Fibroblast of skin of left biceps (primary cell): ENCODE data around the gene ATP13A2.

Source experiments
- DNase-seq, 2 experiments: peaks; one replicate each; pipeline ENCODE4 v3.0.0-alpha.2; 2013; ENCODE audit warnings: low read depth in 2 of 2

ATP13A2 gene

DNA sequence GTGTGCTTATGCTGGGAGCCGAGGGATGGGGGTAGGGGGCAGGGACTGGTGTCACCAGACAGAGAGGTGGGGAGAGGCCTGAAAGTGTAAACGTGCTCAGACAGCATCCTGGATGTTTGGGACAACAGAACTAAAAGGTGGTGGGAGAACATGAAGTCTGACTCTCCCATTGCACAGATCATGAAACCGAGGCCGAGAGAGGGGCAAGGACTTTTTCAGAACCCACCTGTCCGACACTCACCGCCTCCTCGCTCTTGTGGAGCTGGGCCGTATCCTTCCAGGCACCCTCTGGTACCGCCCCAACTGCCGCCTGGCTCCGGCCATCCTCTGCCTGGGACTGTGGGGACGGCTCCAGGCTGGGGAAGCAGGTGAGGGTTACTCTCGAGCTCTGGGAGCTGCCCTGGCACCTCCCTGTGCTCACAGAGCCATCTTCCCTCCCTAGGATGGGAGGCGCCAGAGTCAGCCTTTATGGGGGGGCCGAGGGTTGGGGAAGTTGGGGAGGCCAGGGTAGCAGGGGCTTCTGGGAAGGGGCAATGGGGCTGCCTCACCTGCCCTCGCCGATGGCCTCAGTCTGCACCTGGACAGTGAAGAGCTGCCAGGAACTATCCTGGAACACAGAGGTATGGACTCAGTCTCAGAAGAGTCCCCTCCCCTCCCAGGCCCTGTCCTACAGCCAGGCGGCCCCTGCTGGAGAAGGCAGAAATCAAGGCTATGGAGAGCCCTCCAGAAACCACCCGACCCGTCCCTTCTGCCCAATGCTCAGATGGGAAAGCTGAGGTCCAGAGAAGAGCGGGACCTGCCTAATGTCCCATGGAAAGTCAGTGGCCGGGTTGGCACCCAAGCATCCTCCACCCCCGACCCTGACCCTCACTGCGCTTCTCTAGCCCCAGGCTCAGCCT, 7.0 kb downstream of the ATP13A2 start:
- DNase-seq, result no peak

DNA sequence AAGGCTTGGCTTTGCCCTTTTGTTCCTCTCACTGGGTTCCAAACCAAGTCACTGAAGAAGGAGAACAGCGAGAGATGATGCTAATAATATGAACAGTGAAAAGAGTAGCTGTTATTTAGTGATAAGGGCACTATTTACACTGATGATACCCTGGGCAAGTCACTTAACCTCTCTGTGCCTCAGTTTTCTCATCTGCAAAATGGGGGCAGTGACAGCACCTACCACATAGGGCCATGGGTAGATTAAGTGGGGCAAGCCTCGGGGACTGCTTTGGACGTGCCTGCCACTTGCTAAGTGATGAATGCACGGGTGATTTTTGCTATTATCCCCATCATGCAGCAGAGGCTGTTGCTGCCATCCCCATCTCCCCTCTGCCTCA, 9.2 kb downstream of the ATP13A2 start:
- DNase-seq, result no peak

DNA sequence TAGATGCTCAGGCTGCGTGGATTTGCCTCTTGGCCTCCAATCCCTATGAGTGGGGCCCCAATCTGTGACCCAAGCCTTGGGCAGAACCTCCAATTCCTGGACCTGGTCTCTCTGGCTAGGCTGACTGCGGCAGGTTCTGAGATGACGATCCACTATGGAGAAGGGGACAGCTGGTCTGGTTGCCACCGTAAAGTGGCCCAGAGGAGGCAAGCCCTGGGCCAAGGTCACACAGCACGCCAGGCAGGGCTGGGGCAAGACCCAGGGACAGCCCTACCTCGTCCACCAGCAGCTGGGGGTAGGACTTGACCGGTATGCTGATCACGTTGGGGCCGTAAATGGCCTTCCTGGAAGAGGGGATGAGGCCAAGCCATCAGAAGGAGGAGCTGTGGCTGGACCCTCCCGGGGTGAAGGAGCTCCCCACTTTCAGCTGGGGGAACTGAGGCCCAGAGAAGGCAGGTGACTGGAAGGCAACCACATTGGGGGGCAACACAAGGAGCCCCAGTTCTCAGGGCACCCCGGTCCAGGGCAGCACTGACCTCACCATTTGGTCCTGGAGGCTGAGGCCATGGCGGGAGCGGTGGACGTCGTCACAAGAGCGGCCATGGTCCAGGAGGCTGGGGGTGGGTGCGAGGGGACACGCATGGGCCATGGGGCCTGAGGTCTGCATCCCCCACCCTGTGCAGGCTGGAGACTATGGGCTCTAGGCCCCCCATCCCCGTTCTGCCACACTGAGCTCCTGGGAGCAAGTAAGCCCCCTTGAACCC, 9.8 kb downstream of the ATP13A2 start:
- no peak for DNase-seq

DNA sequence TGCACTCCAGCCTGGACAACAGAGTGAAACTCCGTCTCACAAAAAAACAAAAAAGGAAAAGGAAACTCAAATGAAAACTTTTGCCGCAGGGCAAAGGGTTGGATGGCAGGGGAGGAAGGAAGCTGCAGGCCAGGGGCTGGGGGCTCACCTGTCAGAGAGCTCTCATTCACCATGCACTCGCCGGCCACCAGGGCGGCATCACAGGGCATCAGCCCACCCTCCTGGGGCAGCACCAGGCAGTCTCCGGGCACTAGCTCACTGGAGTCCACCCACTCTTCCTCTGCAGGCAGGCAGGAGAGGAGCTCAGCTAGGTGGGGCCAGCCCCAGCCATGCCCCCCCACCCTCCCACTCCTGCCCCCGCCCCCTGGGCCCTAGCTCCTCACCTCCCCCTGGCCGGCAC, 11.9 kb downstream of the ATP13A2 start:
- DNase-seq, result no peak

DNA sequence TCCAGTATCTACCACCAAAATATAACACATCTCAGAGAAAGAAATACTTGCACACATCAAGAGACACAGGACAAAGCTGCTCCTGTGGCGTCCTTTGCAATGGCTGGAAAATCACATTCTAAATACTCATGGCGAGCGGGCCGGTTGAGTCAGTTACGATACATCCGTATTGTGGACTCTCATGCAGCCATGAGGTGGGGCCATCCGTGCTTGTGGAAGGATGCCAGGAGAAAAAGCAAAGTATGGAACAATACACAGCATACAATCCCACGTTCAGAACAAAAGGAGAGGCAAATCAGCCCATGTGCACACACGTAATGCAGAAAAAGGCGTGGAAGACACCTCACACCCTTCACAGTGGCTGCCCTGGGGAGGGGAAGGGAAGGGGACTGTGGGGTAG, 13.1 kb downstream of the ATP13A2 start:
- no peak for DNase-seq

DNA sequence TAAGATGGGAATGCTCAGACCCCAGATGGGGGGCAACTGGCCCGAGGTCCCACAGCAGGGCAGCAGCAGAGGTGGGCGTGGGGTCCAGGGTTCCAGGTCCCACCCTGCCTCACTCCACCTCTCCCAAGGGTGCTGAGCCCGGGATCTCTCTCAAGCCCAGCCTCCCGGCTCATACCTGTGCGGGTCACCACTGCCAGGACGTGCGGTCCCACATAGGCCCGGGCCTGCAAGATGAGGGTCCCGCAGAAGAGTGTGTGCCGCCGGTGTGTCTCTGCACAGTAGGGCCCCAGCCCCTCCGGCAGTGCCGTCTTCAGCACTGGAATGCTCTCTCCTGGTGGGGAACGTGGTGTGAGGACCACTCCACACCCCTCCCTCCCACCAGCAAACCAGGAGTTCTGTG, 14.9 kb downstream of the ATP13A2 start:
- DNase-seq, result no peak

DNA sequence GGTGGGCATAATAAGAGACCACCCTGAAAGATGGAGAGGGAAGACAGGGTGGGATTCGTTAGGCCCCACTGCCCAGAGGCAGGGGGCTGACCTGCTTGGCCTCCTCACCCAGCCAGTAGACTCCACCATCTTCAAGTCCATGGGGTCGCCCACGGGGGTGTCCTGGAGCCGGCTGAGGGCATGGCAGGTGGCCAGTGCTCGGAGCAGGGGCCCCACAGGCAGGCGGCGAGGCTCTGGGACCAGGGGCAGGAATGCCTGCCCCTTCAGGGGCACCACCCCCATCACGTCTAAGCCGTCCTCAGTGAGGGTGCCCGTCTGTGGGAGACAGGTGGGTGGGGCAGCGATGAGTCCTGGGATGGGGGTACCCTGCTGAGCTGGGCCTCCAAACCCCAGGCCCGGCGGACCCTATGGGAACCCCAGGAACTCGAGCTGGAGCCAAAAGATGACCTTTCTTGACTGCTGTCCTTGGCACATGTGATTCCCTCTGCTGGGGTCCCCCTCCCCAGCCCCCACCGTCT, 18.1 kb downstream of the ATP13A2 start:
- no peak for DNase-seq

DNA sequence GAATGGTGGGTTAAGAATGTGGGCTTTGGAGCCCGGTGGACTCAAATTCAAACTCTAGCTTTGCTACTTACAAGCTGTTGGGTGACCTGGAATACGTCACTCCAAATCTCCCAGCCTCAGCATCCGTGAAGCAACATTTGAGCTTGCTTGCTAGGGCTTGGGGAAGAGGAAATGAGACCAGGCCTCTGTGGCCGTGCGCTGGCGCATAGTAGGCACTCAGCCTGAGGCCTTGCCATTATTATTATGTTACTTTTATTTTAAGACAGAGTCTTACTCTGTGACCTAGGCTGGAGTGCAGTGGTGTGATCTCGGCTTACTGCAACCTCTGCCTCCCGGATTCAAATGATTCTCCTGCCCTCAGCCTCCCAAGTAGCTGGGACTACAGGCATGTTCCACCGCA, 19.1 kb downstream of the ATP13A2 start:
- no peak for DNase-seq

DNA sequence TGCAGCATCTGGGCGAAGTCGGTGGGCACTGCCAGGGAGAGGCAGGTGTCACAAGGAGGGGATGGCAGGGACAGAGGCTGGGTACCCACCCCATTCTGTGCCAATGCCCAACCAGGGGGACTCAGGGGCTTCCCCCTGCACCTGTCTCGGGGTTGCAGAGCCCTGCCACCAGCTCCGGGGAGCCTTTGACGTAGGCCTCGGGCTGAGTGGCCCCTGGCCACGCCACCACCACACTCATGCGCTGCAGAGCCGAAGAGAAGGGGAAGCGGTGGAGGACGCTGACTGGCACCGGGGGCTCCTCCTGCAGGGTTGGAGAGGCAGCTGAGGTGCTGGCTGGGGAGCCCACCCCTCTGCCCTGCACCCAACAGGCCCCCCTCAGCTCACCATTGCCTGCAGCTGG, 19.6 kb downstream of the ATP13A2 start:
- no peak for DNase-seq

DNA sequence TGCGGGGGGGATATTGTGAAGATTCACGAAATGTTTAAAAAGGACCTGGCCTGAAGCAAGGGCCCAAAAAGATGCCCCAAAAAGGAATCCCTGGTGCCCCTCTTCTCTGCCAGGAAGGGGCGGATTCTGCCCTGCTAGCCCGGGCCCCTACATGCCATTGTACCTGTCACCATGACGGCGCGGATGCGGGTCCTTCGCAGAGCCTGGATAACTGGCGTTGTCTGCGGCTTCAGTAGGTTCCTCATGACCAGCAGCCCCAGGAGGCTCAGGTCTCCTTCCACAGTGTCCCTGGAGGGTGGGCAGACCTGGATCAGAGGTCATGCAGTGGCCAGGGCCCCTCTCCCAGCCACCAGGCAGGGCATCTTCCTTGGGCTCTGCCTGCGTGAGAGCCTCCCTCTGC, 20.2 kb downstream of the ATP13A2 start:
- DNase-seq, result no peak

DNA sequence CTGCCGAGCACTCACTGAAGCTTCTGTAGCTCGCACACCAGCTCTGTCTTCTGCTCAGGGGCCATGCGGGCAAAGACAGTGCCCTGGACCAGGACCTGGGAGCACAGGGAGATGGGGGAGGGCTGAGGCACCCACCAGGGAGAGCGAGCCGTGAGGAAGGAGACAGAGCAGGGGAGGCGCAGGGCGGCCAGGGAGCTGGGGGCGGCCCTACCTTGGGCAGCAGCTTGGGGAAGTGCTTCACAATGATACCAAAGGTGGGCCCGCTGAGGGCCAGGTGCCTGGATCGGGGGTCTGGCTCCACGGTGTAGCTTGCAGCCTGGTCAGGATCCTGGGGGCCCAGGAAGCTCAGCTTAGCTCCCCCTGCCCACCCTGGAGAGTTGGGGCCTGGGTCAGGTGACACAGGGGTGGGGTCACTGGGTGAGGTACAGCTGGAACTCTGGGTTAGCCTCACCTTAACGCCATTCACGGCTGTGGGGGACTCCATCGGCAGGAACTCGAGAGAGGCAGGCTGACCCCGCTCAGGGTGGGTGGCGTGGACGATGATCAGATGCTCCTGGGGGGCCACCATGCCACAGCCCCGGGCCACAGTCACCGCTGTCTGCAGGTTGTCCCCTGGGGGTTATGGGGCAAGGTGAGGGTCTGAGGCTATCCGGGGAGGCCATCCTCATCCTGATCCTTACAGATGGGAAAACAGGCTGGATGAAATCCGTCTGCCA, 21.9 kb downstream of the ATP13A2 start:
- DNase-seq, result no peak

DNA sequence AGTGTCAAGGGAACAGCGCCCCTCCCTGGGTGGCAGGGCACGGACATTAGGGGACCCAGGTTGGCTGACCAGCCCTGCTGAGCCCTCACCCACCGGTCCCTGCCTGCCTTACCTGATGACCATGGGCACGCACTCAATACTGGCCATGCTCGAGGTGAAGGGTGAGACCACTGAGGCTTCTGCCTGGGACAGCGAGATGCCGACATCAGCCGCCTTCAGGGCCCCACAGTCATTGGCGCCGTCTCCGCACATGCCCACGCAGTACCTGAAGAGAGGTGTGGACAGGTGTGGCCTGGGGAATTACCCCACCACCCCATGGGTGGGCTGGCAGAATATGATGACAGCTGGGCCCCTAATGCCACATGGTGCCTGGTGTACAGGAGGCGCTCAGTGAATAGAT, 23.5 kb downstream of the ATP13A2 start:
- DNase-seq, result no peak

DNA sequence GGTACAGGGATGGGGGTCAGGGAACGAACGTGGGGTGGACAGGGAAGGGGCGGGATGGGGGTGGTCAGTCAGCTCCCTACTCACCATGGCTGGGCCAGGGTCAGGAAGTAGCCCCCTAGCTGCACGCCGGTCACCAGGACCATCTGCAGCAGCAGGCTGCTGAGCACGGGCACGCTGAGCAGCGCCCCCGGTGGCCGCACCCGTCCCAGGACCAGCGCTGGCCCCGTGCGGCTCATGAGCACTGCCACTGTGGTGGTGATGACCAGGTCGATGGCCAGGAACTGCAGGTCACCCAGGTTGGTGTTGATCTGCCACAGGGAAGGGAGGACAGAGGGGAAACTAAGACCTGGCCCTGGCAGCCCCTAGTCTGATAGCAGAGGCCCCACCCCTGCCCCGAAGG, 24.8 kb downstream of the ATP13A2 start:
- no peak for DNase-seq

DNA sequence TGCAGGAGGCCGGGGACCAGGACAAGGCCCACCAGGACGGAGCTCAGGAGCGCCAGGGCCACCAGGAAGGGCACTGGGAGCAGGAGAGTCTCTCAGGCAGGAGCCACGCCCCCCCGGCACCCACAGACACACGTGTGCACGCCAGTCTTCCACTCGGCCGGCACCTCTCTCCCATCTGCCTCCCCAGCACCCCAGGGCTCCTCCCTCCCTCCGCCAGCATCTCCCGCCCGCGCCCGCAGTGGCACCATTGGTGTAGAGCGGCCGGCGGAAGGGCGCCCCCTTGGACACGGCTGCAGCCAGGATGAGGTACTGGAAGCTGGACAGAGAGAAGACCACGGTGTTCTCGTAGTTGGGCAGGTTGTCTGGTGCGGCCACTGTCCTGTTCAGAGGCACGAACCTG, 25.2 kb downstream of the ATP13A2 start:
- DNase-seq, result no peak

DNA sequence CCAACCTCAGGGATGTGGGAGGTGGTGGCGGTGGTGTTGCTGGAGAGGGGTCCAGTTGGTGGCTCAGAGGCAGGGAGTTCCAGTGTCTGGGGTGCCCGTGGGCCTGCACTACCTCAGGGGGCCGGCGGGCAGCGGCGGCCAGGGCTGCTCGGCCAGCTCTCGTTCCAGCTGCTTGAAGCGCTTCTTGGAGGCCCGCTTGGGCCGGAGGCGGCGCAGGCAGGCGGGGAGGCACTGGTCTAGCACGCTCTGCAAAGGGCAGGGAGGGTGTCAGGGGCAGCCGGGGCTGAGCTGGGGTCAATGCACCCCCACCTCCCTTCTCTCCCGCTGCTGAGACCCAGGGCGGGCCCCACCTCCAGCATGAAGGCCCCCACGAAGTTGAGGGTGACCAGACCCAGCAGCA, 25.6 kb downstream of the ATP13A2 start:
- DNase-seq, result no peak

DNA sequence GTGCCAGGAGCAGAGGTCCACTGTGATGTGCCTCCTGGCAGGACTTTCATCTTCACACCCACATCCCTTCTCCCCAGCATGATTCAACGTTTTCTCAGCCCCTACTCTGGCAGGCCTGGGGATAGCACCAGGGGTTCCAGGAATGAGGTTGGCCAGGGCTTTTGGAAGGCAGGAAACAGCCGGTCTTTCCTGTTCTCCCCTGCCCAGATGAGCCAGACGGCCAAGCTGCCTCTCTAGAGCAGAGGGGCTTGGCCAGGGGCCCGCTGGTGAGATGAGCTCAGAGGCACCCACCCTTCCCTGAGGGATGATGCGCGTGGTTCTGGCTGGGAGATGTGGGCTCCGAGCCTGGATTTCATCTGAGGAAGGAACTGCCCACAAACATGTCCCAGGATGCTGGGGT, 27.0 kb downstream of the ATP13A2 start:
- DNase-seq, result peak; percentile 76 to 77

DNA sequence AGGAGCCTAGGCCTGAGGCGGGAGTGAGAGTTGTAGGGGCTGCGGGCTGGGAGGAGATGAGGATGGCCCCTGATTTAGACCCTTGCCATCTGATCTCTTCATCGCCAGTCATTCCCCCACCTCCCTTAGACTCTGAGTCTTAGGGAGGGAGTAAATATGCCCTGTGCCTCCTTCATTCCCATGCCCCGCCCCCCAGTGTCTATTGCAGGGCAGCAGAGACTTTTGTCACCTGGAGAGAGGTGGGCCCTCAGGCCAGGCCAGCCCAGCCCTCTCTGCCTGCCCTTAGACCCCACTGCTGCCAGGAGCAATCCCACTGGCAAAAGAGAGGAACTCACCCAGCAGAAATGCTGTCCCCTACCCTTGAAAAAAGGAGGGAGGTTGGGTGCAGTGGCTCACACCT, 28.1 kb downstream of the ATP13A2 start:
- DNase-seq, result no peak

DNA sequence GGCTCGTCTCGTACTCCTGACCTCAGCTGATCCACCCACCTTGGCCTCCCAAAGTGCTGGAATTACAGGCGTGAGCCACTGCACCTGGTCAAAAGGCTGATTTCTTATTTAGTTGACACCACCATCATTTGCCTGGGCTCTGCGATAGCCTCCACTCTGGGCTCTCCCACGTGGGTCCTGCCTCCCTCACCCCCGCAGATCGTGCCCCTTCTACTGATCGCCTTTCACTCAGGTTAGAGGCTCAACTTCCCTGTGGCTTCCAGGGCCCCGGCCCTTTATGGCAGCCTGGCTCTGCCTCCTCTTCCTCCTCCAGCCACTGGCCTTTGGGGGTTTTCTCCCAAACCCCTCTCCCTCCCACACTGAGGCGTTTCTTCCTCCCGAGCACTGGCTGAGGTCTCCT, 28.8 kb downstream of the ATP13A2 start:
- no peak for DNase-seq

DNA sequence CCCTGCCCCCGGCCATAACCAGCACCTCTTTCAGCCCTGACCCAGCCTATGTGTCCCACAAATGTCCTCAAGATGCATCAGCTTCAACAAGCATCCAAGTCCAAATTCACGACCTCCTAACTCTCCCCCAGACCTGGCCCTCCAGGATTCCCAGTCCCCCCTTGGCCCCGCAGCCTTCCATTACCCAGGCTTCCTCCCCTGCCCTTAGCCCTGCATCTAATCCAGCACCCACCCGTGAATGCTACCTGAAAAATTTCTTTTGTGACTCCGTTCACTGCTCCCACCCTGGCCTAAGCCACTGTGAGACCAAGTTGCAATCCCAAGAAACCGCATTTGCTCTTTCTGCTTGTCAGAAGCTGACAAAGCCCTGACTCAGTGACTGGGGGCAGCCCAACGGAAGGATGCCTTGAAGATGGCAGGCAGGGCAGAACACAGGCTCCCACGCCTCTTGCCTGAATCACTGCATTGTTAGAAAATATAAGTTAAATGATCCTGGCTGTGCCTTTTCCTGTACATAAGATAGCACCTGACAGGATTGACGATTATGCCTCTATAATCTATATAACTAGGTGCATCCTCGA, 30.4 kb downstream of the ATP13A2 start:
- peak; percentile 47 to 53 for DNase-seq

DNA sequence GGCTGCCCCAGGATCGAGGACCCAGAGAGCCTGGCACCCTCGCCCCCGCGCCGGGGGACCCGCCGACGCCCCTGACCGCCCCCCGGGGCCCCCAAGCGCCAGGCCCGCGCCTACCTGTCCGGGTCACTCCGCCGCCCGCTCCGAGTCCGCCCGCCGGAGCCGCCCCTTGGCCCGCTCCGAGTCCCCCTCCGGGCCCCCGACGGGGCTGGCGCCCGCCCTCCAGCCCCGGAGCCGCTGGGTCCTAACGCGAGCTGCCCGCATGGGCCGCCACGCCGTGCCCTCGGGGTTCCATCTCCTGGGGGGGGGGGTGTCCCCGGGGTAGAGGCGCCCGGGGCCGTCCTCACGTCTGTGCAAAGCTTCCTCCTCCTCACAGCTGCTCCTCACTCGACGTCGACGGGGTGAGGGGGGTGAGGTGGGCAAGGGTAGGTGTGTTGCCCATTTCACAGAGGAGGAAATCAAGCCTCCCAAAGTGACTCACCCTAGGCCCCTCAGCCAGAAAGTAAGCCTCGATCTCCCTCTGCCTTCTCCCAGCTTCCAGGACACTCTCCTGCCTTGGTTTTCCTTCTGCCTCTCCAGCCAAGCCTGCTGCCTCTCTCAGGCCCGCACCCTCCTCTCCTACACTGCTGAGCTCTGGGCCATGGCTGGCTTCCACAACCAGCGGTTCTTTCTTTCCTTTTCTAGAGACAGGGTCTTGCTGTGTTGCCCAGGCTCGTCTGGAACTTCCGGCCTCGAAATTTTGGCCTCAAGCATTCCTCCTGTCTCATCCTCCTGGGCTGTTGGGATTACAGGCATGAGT, 31.1 kb downstream of the ATP13A2 start, which contains the start of gene MFAP2:
MFAP2 (minus strand) TSS at position 148 of the 796 bp plus-strand sequence. CDS start 2,347 bp downstream, outside the sequence.
- no peak for DNase-seq
